KMS-11 (cell line): Measurements from ENCODE around the gene BEX4.
"Not testable (repeated sequence)": the region's sequence is repeated elsewhere in the genome, so short reads cannot be mapped to it uniquely, and the experiment has no call there.

ENCODE experiments used
- H2AFZ ChIP-seq: fragments of 200-600 bp; sonication (generic); 2 replicates; pipeline ENCODE4 v1.6.1; 2016; ENCODE audit warnings: antibody characterized with exemption, mixed run types, low read depth
- H3K27ac ChIP-seq: fragments of 200-600 bp; sonication (generic); 2 replicates; pipeline ENCODE4 v1.6.1; 2016; ENCODE audit warnings: mild to moderate bottlenecking, mixed run types
- H3K27me3 ChIP-seq: fragments of 200-600 bp; sonication (generic); 2 replicates; pipeline ENCODE4 v1.6.1; 2017; ENCODE audit warnings: mild to moderate bottlenecking, low read depth, mixed run types, moderate library complexity; ENCODE audit not compliant: insufficient read depth
- H3K36me3 ChIP-seq: fragments of 200-600 bp; sonication (generic); 2 replicates; pipeline ENCODE4 v1.6.1; 2017; ENCODE audit warnings: mild to moderate bottlenecking, mixed run types; ENCODE audit not compliant: insufficient read depth
- H3K4me1 ChIP-seq: fragments of 200-600 bp; sonication (generic); 2 replicates; pipeline ENCODE4 v1.6.1; 2016; ENCODE audit warnings: mild to moderate bottlenecking, low read depth, mixed run types; ENCODE audit not compliant: poor library complexity, severe bottlenecking
- H3K4me2 ChIP-seq: fragments of 200-600 bp; sonication (generic); 2 replicates; pipeline ENCODE4 v1.7.0; 2016; ENCODE audit warnings: mild to moderate bottlenecking, mixed run types
- H3K4me3 ChIP-seq: fragments of 200-600 bp; sonication (generic); IDR thresholded peaks from 2 replicates; pipeline ENCODE4 v1.6.1; 2017; ENCODE audit warnings: low read depth, low read length, mixed read lengths; ENCODE audit not compliant: insufficient read depth
- H3K79me2 ChIP-seq: fragments of 200-600 bp; sonication (generic); 2 replicates; pipeline ENCODE4 v1.6.1; 2016; ENCODE audit warnings: low read depth, mixed run types; ENCODE audit not compliant: insufficient read depth
- H3K9ac ChIP-seq: fragments of 200-600 bp; sonication (generic); 2 replicates; pipeline ENCODE4 v1.6.1; 2016; ENCODE audit warnings: mild to moderate bottlenecking, mixed run types
- H4K20me1 ChIP-seq: fragments of 200-600 bp; sonication (generic); 2 replicates; pipeline ENCODE4 v1.6.1; 2016; ENCODE audit warnings: mild to moderate bottlenecking, mixed run types; ENCODE audit not compliant: insufficient read depth
- TF ChIP-seq, protein P1 (sequence below): fragments of 200-600 bp; sonication (generic); conservative IDR thresholded peaks from 2 replicates; pipeline ENCODE4 v1.6.1; 2017; ENCODE audit warnings: low read depth, mild to moderate bottlenecking, antibody characterized with exemption, low read length, moderate library complexity, mixed read lengths

Gene BEX4

GRCh38 chrX:103215425-103215991, 600 bp downstream of the BEX4 start:
- Histone ChIP-seq H3K9ac (peak overlapping the region; percentile 71; the same call in 1 of the 2 replicates), H3K79me2 (no peaks in the 10 kb centered on the region), H3K27me3 (no peaks in the 10 kb centered on the region), H3K27ac (no peak overlapping the region), H3K4me2 (peak overlapping the region; percentile 42), H4K20me1 (no peaks in the 10 kb centered on the region), H2AFZ (peak overlapping the region; percentile 79), H3K36me3 (no peaks in the 10 kb centered on the region), H3K4me3 (no peak overlapping the region), H3K4me1 (peaks cover 12% of the 10 kb centered on the region)
- TF ChIP-seq, protein P1, sequence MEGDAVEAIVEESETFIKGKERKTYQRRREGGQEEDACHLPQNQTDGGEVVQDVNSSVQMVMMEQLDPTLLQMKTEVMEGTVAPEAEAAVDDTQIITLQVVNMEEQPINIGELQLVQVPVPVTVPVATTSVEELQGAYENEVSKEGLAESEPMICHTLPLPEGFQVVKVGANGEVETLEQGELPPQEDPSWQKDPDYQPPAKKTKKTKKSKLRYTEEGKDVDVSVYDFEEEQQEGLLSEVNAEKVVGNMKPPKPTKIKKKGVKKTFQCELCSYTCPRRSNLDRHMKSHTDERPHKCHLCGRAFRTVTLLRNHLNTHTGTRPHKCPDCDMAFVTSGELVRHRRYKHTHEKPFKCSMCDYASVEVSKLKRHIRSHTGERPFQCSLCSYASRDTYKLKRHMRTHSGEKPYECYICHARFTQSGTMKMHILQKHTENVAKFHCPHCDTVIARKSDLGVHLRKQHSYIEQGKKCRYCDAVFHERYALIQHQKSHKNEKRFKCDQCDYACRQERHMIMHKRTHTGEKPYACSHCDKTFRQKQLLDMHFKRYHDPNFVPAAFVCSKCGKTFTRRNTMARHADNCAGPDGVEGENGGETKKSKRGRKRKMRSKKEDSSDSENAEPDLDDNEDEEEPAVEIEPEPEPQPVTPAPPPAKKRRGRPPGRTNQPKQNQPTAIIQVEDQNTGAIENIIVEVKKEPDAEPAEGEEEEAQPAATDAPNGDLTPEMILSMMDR = no peak

DNA sequence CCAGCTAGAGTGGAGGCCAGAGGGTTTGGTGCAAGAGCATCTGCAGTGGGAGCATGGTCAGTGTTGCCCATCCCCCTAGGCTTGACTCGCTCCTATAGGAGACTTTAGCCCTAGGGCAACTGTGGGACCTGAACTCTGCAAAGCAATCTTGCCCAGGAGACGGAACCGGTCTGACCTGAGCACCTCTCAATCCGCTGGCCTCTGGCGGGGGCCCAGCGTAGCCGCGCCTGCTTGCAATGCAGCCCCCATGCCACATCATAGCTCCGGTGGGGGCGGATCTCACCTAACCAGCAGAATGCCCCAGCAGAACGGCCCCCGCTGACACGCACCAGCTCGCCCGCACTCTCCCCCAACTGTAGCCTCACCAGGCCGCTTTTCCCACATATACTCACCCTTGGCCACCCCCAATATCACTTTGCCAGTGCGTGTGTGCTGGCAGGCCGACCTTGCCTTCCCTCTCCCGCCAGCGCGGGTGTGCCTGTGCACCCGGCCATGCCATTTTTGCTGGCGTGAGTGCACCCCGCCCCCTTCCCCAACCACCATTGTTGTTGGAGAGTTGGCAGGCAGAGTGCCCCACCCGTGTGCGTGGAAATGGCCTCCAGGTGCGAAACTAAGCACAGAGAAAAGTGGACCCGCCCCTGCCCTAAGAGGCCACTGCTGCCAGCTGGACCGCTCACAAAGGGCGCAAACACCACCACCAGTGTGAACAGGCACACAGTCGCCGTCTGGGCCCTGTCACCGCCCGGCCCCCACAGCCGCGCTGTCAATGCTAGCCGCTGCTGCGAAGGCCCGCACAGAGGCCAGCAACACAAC, 5.8 kb downstream of the BEX4 start:
- Histone ChIP-seq H3K27me3 (no peaks in the 10 kb centered on the region), H3K4me3 (no peak overlapping the region), H3K4me1 (peaks cover 12% of the 10 kb centered on the region), H3K9ac (no peak overlapping the region), H3K4me2 (no peak overlapping the region), H3K79me2 (no peaks in the 10 kb centered on the region), H4K20me1 (no peaks in the 10 kb centered on the region), H3K27ac (no peak overlapping the region), H3K36me3 (no peaks in the 10 kb centered on the region), H2AFZ (no peak overlapping the region)
- TF ChIP-seq, protein P1 = no peak

DNA sequence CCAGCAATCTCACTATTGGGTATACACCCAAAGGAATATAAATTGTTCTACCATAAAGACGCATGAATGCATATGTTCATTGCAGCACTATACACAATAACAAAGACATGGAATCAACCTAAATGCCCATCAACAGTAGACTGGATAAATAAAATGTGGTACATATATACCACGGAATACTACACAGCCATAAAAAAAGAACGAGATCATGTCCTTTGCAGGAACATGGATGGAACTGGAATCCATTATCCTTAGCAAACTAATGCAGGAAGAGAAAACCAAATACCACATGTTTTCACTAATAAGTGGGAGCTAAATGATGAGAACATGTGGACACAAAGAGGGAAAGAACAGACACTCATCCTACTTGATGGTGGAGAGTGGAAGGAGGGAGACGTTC, 11.0 kb downstream of the BEX4 start:
- not testable (repeated sequence) for H2AFZ ChIP-seq, H3K27ac ChIP-seq, H3K4me2 ChIP-seq, H3K4me1 ChIP-seq, H3K27me3 ChIP-seq, H3K9ac ChIP-seq, H3K4me3 ChIP-seq, H4K20me1 ChIP-seq, H3K36me3 ChIP-seq, H3K79me2 ChIP-seq

GRCh38 chrX:103233263-103233662, 18.4 kb downstream of the BEX4 start:
- Histone ChIP-seq H4K20me1 (no peaks in the 10 kb centered on the region), H3K27ac (no peak overlapping the region), H3K9ac (no peak overlapping the region), H3K36me3 (no peaks in the 10 kb centered on the region), H3K27me3 (no peaks in the 10 kb centered on the region), H3K79me2 (no peaks in the 10 kb centered on the region), H2AFZ (no peak overlapping the region), H3K4me3 (no peak overlapping the region), H3K4me2 (no peak overlapping the region), H3K4me1 (no peaks in the 10 kb centered on the region)
- TF ChIP-seq, protein P1 = no peak

DNA sequence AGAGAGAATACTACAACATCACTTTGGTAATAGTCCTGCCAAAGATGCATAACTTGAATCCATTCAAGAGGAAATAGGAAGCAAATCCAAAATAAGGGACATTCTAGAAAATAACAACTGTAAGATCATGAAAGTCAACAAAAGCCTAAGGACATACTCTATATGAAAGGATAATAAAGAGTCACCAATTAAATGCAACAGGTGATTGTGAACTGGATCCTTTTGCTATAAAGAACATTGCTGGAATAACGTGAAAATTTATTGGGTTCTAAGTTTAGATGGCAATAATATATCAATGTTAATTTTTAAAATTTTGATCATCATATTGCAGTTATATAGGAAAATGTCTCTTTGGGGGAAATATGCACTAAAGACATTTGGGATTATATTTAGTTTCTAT, 20.0 kb downstream of the BEX4 start:
- no peak overlapping the region for H3K9ac ChIP-seq

GRCh38 chrX:103235608-103236007, 20.7 kb downstream of the BEX4 start:
- H3K4me1 ChIP-seq, H4K20me1 ChIP-seq, H3K27me3 ChIP-seq, H3K4me3 ChIP-seq, H2AFZ ChIP-seq, H3K79me2 ChIP-seq, H3K9ac ChIP-seq, H3K27ac ChIP-seq, H3K4me2 ChIP-seq, H3K36me3 ChIP-seq: not testable (repeated sequence)

More for the DNA sequence above, 20.0 kb downstream of the BEX4 start:
- H3K36me3 ChIP-seq = no peaks in the 10 kb centered on the region
- H3K79me2 ChIP-seq = no peaks in the 10 kb centered on the region
- no peak overlapping the region for H3K4me2 ChIP-seq
- no peaks in the 10 kb centered on the region for H3K27me3 ChIP-seq
- TF ChIP-seq, protein P1 = no peak
- H3K4me3 ChIP-seq = no peak overlapping the region
- H3K4me1 ChIP-seq = no peaks in the 10 kb centered on the region
- no peak overlapping the region for H2AFZ ChIP-seq
- H3K27ac ChIP-seq = no peak overlapping the region
- H4K20me1 ChIP-seq = no peaks in the 10 kb centered on the region
